ENCODE results near the gene RRAGD. TPM values are rescaled to one million over a fixed set of nuclear protein-coding genes. Genes with fewer than 3 reads are reported as not detected.

The RRAGD gene
- polyA plus RNA-seq, 1 of the 3 experiments (the other 2 are of a cell fraction), result 0.07 TPM

- Histone ChIP-seq H3K9me2 (no peaks in the 10 kb centered on the region), H3K4me3 (ENCODE audit: low read depth in 2 of 2, low read length in 1 of 2) (no peak overlapping the region), H3K9me3 (no peaks in the 10 kb centered on the region), H3K9ac (no peak overlapping the region), H3K79me2 (ENCODE audit: insufficient read depth) (no peaks in the 10 kb centered on the region), H2AFZ (ENCODE audit: low read depth) (no peak overlapping the region), H3K36me3 (replicated peaks in 1 of 2; ENCODE audit: control insufficient read depth in 1 of 2, insufficient read depth in 2 of 2, low read length in 1 of 2) (no peaks in the 10 kb centered on the region), H3K27ac (ENCODE audit: low read depth in 2 of 2, low read length in 1 of 2) (no peak overlapping the region), H3K4me2 (no peak overlapping the region), H3K27me3 (ENCODE audit: insufficient read depth) (no peaks in the 10 kb centered on the region; the same call in 1 of the 2 replicates), H3F3A (replicated peaks; ENCODE audit: insufficient read depth) (no peaks in the 10 kb centered on the region), H4K20me1 (ENCODE audit: insufficient read depth) (no peaks in the 10 kb centered on the region), H3K4me1 (ENCODE audit: control insufficient read depth in 1 of 2, insufficient read depth in 2 of 2, low read depth in 1 of 2, low read length in 1 of 2) (no peaks in the 10 kb centered on the region; a peak in 1 of 4 replicates)
- CTCF ChIA-PET, result interaction anchor here (1.2 to 3.3 kb wide), 3 partner anchors 10 to 17 kb away, joined by 4 to 14 read pairs (median 5); no protein-coding TSS in a partner anchor
- TF ChIP-seq CHD2 (IDR thresholded peaks at IDR 0.05; ENCODE audit: low read length, partially characterized antibody) (no peak), EP300 (IDR thresholded peaks at IDR 0.05; ENCODE audit: borderline replicate concordance in 1 of 2, low read depth in 1 of 2, low read length in 1 of 2) (no peak), GABPA (IDR thresholded peaks at IDR 0.05; ENCODE audit: low read depth) (no peak), TEAD4 (IDR thresholded peaks at IDR 0.05; ENCODE audit: borderline replicate concordance, insufficient read depth) (no peak)
- TF ChIP-seq, protein P1, sequence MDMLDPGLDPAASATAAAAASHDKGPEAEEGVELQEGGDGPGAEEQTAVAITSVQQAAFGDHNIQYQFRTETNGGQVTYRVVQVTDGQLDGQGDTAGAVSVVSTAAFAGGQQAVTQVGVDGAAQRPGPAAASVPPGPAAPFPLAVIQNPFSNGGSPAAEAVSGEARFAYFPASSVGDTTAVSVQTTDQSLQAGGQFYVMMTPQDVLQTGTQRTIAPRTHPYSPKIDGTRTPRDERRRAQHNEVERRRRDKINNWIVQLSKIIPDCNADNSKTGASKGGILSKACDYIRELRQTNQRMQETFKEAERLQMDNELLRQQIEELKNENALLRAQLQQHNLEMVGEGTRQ (IDR thresholded peaks at IDR 0.05; ENCODE audit: borderline replicate concordance, low read depth, low read length), result no peak
- POLR2A ChIA-PET, result no interaction called here
- 58% methylated on average over 3 of the region's 5 CpGs for WGBS (ENCODE audit: low lambda C conversion rate)
- DNase-seq, result no peak
Measured at GRCh38 chr6:89385156-89385667, 26.9 kb downstream of the RRAGD start.

GRCh38 chr6:89381031-89381430 is 31.0 kb downstream of the RRAGD start:
- H3K9me3 ChIP-seq, result no peaks in the 10 kb centered on the region
- ChIA-PET CTCF (interaction anchor here (1.9 kb wide), 1 partner anchor 9 kb away, joined by 7 read pairs; no protein-coding TSS in a partner anchor), POLR2A (no interaction called here)
- H3K4me3 ChIP-seq (ENCODE audit: low read depth in 2 of 2, low read length in 1 of 2), result no peak overlapping the region
- H3K4me1 ChIP-seq (ENCODE audit: control insufficient read depth in 1 of 2, insufficient read depth in 2 of 2, low read depth in 1 of 2, low read length in 1 of 2), result no peaks in the 10 kb centered on the region; a peak in 1 of 4 replicates
- no peak overlapping the region for H3K27ac ChIP-seq (ENCODE audit: low read depth in 2 of 2, low read length in 1 of 2)
- no peaks in the 10 kb centered on the region for H3K9me2 ChIP-seq
- no peak for DNase-seq
- 33% methylated on average over 2 of the region's 2 CpGs for WGBS (ENCODE audit: low lambda C conversion rate)
- H3K27me3 ChIP-seq (ENCODE audit: insufficient read depth), result no peaks in the 10 kb centered on the region; the same call in 1 of the 2 replicates
- TF ChIP-seq JUND (IDR thresholded peaks at IDR 0.05) (no peak), USF1 (IDR thresholded peaks at IDR 0.05; ENCODE audit: borderline replicate concordance, low read depth) (no peak), MEF2A (IDR thresholded peaks at IDR 0.05; ENCODE audit: borderline replicate concordance, low read depth) (no peak), GATA2 (CRISPR knock-in tag; IDR thresholded peaks at IDR 0.05) (no peak), YY1 (IDR thresholded peaks at IDR 0.05; ENCODE audit: low read depth) (no peak), MAX (IDR thresholded peaks at IDR 0.05; ENCODE audit: low read depth) (no peak), RFX5 (IDR thresholded peaks at IDR 0.05; ENCODE audit: low read length) (no peak), REST (IDR thresholded peaks at IDR 0.05; ENCODE audit: low read depth, low read length) (no peak), MXI1 (IDR thresholded peaks at IDR 0.05; ENCODE audit: low read depth, low read length) (no peak), NFIC (IDR thresholded peaks at IDR 0.05; ENCODE audit: borderline replicate concordance) (no peak), FOXM1 (IDR thresholded peaks at IDR 0.05; ENCODE audit: low read depth) (no peak), EZH2phosphoT487 (IDR thresholded peaks at IDR 0.05; ENCODE audit: borderline replicate concordance, low read depth) (no peak)
- TF ChIP-seq, protein P2, sequence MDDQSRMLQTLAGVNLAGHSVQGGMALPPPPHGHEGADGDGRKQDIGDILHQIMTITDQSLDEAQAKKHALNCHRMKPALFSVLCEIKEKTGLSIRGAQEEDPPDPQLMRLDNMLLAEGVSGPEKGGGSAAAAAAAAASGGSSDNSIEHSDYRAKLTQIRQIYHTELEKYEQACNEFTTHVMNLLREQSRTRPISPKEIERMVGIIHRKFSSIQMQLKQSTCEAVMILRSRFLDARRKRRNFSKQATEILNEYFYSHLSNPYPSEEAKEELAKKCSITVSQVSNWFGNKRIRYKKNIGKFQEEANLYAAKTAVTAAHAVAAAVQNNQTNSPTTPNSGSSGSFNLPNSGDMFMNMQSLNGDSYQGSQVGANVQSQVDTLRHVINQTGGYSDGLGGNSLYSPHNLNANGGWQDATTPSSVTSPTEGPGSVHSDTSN (IDR thresholded peaks at IDR 0.05), result no peak
- TF ChIP-seq, protein P3, sequence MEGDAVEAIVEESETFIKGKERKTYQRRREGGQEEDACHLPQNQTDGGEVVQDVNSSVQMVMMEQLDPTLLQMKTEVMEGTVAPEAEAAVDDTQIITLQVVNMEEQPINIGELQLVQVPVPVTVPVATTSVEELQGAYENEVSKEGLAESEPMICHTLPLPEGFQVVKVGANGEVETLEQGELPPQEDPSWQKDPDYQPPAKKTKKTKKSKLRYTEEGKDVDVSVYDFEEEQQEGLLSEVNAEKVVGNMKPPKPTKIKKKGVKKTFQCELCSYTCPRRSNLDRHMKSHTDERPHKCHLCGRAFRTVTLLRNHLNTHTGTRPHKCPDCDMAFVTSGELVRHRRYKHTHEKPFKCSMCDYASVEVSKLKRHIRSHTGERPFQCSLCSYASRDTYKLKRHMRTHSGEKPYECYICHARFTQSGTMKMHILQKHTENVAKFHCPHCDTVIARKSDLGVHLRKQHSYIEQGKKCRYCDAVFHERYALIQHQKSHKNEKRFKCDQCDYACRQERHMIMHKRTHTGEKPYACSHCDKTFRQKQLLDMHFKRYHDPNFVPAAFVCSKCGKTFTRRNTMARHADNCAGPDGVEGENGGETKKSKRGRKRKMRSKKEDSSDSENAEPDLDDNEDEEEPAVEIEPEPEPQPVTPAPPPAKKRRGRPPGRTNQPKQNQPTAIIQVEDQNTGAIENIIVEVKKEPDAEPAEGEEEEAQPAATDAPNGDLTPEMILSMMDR (IDR thresholded peaks at IDR 0.05), result no peak
- no peak overlapping the region for H3K4me2 ChIP-seq
- H3F3A ChIP-seq (replicated peaks; ENCODE audit: insufficient read depth), result no peaks in the 10 kb centered on the region
- H4K20me1 ChIP-seq (ENCODE audit: insufficient read depth), result no peaks in the 10 kb centered on the region
- no peaks in the 10 kb centered on the region for H3K36me3 ChIP-seq (replicated peaks in 1 of 2; ENCODE audit: control insufficient read depth in 1 of 2, insufficient read depth in 2 of 2, low read length in 1 of 2)
- no peak overlapping the region for H2AFZ ChIP-seq (ENCODE audit: low read depth)
- no peaks in the 10 kb centered on the region for H3K79me2 ChIP-seq (ENCODE audit: insufficient read depth)
- no peak overlapping the region for H3K9ac ChIP-seq
